MM.1S (cell line): Measurements from ENCODE around the gene THAP6.
"Not testable (repeated sequence)": the region's sequence is repeated elsewhere in the genome, so short reads cannot be mapped to it uniquely, and the experiment has no call there.

ENCODE experiments used
- DNase-seq: peaks from one replicate; pipeline ENCODE4 v3.0.0-alpha.2; 2015
- H2AFZ ChIP-seq: fragments of 300-600 bp; sonication (generic); 2 replicates; pipeline ENCODE4 v1.6.0; 2016; ENCODE audit warnings: antibody characterized with exemption, low read length
- H3F3A ChIP-seq: fragments of 300-600 bp; sonication (generic); 2 replicates; pipeline ENCODE4 v1.6.1; 2016; ENCODE audit warnings: mild to moderate bottlenecking, antibody characterized with exemption, low read length, moderate library complexity, mixed read lengths; ENCODE audit not compliant: insufficient read depth
- H3K27ac ChIP-seq: fragments of 300-600 bp; sonication (generic); 2 replicates; pipeline ENCODE4 v1.5.1; 2016; ENCODE audit warnings: mild to moderate bottlenecking, low read length
- H3K27me3 ChIP-seq: fragments of 300-600 bp; sonication (generic); replicated peaks from 2 replicates; pipeline ENCODE4 v1.6.0; 2016; ENCODE audit warnings: low read length; ENCODE audit not compliant: insufficient read depth
- H3K36me3 ChIP-seq: fragments of 300-600 bp; sonication (generic); replicated peaks from 2 replicates; pipeline ENCODE4 v1.6.1; 2016; ENCODE audit warnings: mild to moderate bottlenecking, low read length, mixed read lengths; ENCODE audit not compliant: insufficient read depth
- H3K4me1 ChIP-seq: fragments of 300-600 bp; sonication (generic); 2 replicates; pipeline ENCODE4 v1.6.1; 2016; ENCODE audit warnings: low read length, mixed read lengths
- H3K4me2 ChIP-seq: fragments of 300-600 bp; sonication (generic); 2 replicates; pipeline ENCODE4 v1.6.0; 2016; ENCODE audit warnings: low read depth, low read length
- H3K4me3 ChIP-seq: fragments of 300-600 bp; sonication (generic); 2 replicates; pipeline ENCODE4 v1.5.1; 2016; ENCODE audit warnings: low read length, mixed read lengths
- H3K79me2 ChIP-seq: fragments of 300-600 bp; sonication (generic); 2 replicates; pipeline ENCODE4 v1.6.1; 2016; ENCODE audit warnings: mixed run types, low read length, mixed read lengths
- H3K9ac ChIP-seq: fragments of 300-600 bp; sonication (generic); 2 replicates; pipeline ENCODE4 v1.6.1; 2016; ENCODE audit warnings: low read length, mixed read lengths
- H3K9me2 ChIP-seq: fragments of 300-600 bp; sonication (generic); replicated peaks from 2 replicates; pipeline ENCODE4 v1.6.1; 2016; ENCODE audit warnings: mild to moderate bottlenecking, low read length, mixed read lengths; ENCODE audit not compliant: insufficient read depth
- H3K9me3 ChIP-seq: fragments of 300-600 bp; sonication (generic); replicated peaks from 2 replicates; pipeline ENCODE4 v1.6.1; 2016; ENCODE audit warnings: mild to moderate bottlenecking, low read length, mixed read lengths; ENCODE audit not compliant: insufficient read depth
- H4K20me1 ChIP-seq: fragments of 300-600 bp; sonication (generic); 2 replicates; pipeline ENCODE4 v1.6.1; 2016; ENCODE audit warnings: mild to moderate bottlenecking, low read length, moderate library complexity, mixed read lengths; ENCODE audit not compliant: insufficient read depth
- CTCF ChIP-seq: fragments of 300-600 bp; sonication (generic); IDR thresholded peaks from 2 replicates; pipeline ENCODE4 v1.5.1; 2016; ENCODE audit warnings: antibody characterized with exemption, low read length, mixed read lengths
- EZH2 ChIP-seq: fragments of 300-600 bp; sonication (generic); optimal IDR thresholded peaks from 2 replicates; pipeline ENCODE3; 2017; ENCODE audit warnings: low read depth, mild to moderate bottlenecking, antibody characterized with exemption, low read length, mixed read lengths
- EZH2phosphoT487 ChIP-seq: fragments of 300-600 bp; sonication (generic); IDR thresholded peaks from 2 replicates; pipeline ENCODE4 v1.6.1; 2018; ENCODE audit warnings: antibody characterized with exemption, low read length

THAP6 gene

GRCh38 chr4:75502671-75503070 is 11.6 kb upstream of the THAP6 start:
- Histone ChIP-seq H3K27ac (no peak overlapping the region), H3K27me3 (no peaks in the 10 kb centered on the region), H3K4me3 (no peak overlapping the region), H4K20me1 (no peaks in the 10 kb centered on the region), H3K9ac (no peak overlapping the region), H3K4me1 (no peaks in the 10 kb centered on the region), H3K36me3 (peaks cover 6% of the 10 kb centered on the region; the same call in 1 of the 2 replicates), H3K79me2 (peaks cover 28% of the 10 kb centered on the region), H3F3A (no peaks in the 10 kb centered on the region), H2AFZ (no peak overlapping the region), H3K9me3 (no peaks in the 10 kb centered on the region), H3K4me2 (no peak overlapping the region), H3K9me2 (no peaks in the 10 kb centered on the region)
- no peak for DNase-seq
- no peak for TF ChIP-seq EZH2phosphoT487
- TF ChIP-seq CTCF: no peak
- TF ChIP-seq EZH2: no peak

GRCh38 chr4:75505630-75506029 is 8.6 kb upstream of the THAP6 start:
- DNase-seq: no peak
- H2AFZ ChIP-seq: no peak overlapping the region
- no peaks in the 10 kb centered on the region for H3K9me2 ChIP-seq
- H3K27ac ChIP-seq: no peak overlapping the region
- H3K36me3 ChIP-seq: peaks cover 6% of the 10 kb centered on the region; the same call in 1 of the 2 replicates
- no peaks in the 10 kb centered on the region for H4K20me1 ChIP-seq
- no peaks in the 10 kb centered on the region for H3K9me3 ChIP-seq
- H3F3A ChIP-seq: no peaks in the 10 kb centered on the region
- TF ChIP-seq CTCF (no peak), EZH2 (no peak), EZH2phosphoT487 (no peak)
- no peak overlapping the region for H3K9ac ChIP-seq
- H3K4me3 ChIP-seq: no peak overlapping the region
- H3K4me2 ChIP-seq: no peak overlapping the region
- peaks cover 35% of the 10 kb centered on the region for H3K79me2 ChIP-seq
- H3K4me1 ChIP-seq: no peaks in the 10 kb centered on the region
- no peaks in the 10 kb centered on the region for H3K27me3 ChIP-seq

- DNase-seq, H3K9me2 ChIP-seq, H3K36me3 ChIP-seq, H3K27me3 ChIP-seq, H2AFZ ChIP-seq, H3K9me3 ChIP-seq, H4K20me1 ChIP-seq, H3K9ac ChIP-seq, H3K27ac ChIP-seq, H3K4me2 ChIP-seq, H3K4me3 ChIP-seq: not testable (repeated sequence)
- peaks cover 15% of the 10 kb centered on the region for H3F3A ChIP-seq
- H3K4me1 ChIP-seq: peaks cover 20% of the 10 kb centered on the region
- peaks cover 71% of the 10 kb centered on the region for H3K79me2 ChIP-seq
Measured at GRCh38 chr4:75509592-75509991, 4.7 kb upstream of the THAP6 start.

GRCh38 chr4:75511841-75512240 is 2.4 kb upstream of the THAP6 start:
- H3K9ac ChIP-seq: no peak overlapping the region
- peak overlapping the region; percentile 28; the same call in 1 of the 2 replicates for H3K4me3 ChIP-seq
- H3K27ac ChIP-seq: 0 out of 2 replicates have a peak overlapping the region, but pooled peaks have one; percentile 14
- no peaks in the 10 kb centered on the region for H4K20me1 ChIP-seq
- TF ChIP-seq EZH2phosphoT487: no peak
- TF ChIP-seq EZH2: no peak
- no peak for TF ChIP-seq CTCF
- peaks cover 24% of the 10 kb centered on the region for H3F3A ChIP-seq
- H2AFZ ChIP-seq: no peak overlapping the region
- DNase-seq: no peak
- H3K27me3 ChIP-seq: no peaks in the 10 kb centered on the region
- no peaks in the 10 kb centered on the region; the same call in 1 of the 2 replicates for H3K36me3 ChIP-seq
- H3K4me2 ChIP-seq: peak overlapping the region; percentile 87
- peaks cover 28% of the 10 kb centered on the region for H3K4me1 ChIP-seq
- H3K9me3 ChIP-seq: no peaks in the 10 kb centered on the region
- H3K79me2 ChIP-seq: peaks cover 68% of the 10 kb centered on the region
- no peaks in the 10 kb centered on the region for H3K9me2 ChIP-seq
